HG02610 (cell line): ENCODE results near the gene URI1.
"Not testable (repeated sequence)": the region's sequence is repeated elsewhere in the genome, so short reads cannot be mapped to it uniquely, and the experiment has no call there.

Source experiments
- ATAC-seq: cut with Tn5 transposase; IDR thresholded peaks from one replicate; pipeline ENCODE4 v1.9.1; 2021; ENCODE audit warnings: mild to moderate bottlenecking, moderate library complexity; ENCODE audit not compliant: unreplicated experiment

URI1 gene

GRCh38 chr19:30017172-30017571 lies 75.1 kb downstream of the URI1 start:
- ATAC-seq = peak; percentile 92

GRCh38 chr19:30020189-30020588 lies 78.2 kb downstream of the URI1 start:
- ATAC-seq = no peak

DNA sequence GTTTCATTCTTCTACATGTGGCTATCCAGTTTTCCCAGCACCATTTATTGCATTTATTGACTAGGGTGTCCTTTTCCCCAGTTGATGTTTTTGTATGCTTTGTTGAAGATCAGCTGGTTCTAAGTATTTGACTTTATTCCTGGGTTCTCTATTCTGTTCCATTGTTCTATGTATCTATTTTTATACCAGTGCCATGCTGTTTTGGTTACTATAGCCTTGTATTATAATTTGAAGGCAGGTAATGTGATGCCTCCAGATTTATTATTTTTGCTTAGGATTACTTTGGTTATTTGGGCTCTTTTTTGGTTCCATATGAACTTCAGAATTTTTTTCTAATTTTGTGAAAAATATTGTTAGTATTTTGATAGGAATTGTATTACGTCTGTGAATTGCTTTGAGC lies 80.6 kb downstream of the URI1 start:
- ATAC-seq = no peak

- no peak for ATAC-seq
These were observed 81.3 kb downstream of the URI1 start for GRCh38 chr19:30023330-30023729.

- no peak for ATAC-seq
These were observed 82.1 kb downstream of the URI1 start for GRCh38 chr19:30024091-30024490.

- ATAC-seq = no peak
These were observed 84.9 kb downstream of the URI1 start for GRCh38 chr19:30026933-30027332.

DNA sequence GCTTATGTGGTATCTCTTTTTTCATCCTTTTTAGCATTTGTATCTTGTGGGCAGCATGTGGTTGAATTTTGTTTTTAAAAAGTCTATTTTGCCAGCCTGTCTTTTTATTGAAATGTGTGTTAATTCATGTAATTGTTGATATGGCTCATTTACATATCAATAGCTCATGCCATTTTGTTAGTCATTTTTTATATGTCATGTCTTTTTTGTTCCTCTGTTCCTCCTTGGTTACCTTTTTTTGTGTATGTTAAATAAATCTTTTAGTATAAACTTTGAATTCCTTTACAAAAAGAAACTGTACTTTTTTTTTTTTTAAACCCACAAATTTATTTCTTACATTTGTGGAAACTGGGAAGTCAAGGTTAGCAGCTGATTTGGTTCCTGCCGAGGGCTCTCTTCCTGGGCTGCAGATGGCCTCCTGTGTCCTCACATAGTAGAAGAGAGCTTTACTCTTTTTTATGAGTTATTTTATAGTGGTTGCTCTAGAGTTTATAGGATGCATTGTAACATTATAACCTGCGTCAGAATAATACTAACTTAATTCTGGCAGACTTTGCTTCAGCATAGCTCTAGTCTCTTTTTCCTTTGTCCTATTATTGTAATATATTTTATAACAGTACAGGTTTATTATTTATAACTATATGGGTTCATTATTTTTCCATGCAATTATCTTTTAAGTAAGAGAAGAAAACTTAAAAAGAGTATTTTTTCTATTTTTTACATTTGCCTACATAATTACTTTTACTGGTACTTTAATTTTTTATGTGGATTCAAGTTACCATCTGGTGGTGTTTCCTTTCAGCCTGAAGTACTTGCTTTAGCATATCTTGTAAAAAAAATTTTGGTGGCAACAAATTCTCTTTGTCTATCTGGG lies 86.3 kb downstream of the URI1 start:
- no peak for ATAC-seq

GRCh38 chr19:30028992-30029343 lies 86.9 kb downstream of the URI1 start:
- ATAC-seq = no peak

GRCh38 chr19:30029721-30030510 lies 87.9 kb downstream of the URI1 start:
- peak; percentile 90 for ATAC-seq

DNA sequence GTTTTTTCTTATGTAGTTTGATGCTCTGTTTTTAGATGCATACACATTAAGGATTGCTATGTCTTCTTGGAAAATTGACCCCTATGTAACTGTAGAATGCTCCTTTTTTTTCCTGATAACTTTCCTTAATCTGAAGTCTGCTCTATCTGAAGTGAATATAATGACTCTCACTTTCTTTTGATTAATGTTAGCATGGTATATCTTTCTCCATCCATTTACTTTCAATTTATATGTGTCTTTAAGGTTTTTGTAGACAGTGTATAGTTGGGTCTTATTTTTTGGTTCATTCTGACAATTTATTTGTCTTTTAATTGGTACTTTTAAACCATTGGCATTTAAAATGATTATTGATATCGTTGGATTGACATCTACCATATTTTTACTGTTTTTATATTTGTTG lies 92.3 kb downstream of the URI1 start:
- no peak for ATAC-seq

DNA sequence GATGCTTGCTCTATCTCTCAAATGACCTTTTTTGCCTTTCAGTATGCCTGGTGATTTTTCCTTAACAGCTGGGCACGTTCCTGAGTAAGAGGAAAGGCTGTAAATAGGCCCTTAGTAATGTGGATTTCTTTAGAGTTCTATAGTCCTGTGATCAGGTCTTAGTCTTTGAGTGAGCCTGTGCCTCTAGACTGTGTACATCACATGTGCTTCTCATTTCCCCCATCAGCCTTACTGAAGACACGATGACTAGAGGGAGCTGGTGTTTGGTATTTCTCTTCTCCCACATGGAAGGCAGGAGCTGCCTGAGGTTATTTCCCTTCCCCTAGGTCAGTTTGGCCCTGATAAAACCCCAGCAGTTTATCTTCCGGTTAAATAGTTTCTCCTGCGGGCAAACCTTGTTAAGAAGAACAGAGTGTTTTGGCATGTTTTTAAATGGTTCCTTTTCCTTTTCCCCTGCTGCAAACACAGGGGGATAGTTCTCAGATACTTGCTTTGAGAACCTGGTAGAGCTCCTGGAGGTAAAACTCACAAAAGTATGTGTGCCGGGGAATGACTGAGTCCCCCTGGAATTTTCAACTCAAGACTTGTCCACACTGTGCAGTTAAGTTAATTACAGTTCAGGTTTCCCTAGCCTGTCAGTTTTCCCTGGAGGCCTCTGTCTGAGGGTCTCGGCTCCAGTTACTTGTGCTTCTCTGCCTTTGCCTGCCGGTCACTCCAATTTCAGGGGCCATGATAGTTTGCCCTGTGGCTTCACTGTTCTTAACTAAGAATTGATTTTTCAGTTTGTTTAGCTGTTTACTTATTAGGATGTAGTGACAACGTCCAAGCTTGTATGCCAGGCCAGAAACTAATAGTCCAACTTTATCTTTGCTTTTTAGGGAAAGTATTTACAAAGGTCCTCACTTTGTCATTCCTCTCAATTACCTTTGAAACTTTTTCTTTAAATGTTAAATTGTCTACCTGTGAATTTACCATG lies 94.4 kb downstream of the URI1 start:
- ATAC-seq = no peak

- ATAC-seq = no peak
These were observed 95.8 kb downstream of the URI1 start for GRCh38 chr19:30037835-30038234.

- ATAC-seq = not testable (repeated sequence)
These were observed 99.9 kb downstream of the URI1 start for GRCh38 chr19:30041931-30042330.

GRCh38 chr19:30043008-30043407 lies 101.0 kb downstream of the URI1 start:
- ATAC-seq = not testable (repeated sequence)

- ATAC-seq = no peak
These were observed 102.5 kb downstream of the URI1 start for GRCh38 chr19:30044273-30045248.

DNA sequence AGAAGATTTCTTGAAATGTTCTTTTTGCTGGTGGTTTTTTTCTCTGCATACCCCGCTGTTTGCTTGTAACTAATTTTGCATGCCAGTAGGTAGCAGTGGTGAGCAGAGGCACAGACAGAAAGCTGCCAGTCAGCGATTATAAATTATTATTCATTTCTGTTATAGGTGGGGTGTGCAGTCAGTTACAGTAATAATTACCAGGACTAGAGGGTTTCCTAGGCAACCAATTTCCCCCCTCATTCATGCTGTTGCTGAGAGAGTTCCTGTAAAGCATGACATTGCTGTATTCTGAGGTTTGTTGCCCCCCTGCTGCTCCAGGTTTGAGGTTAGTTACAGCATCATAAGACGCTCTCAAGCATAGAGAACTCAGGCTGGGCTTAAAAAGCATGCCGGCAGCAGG lies 104.5 kb downstream of the URI1 start:
- ATAC-seq = peak; percentile 85

DNA sequence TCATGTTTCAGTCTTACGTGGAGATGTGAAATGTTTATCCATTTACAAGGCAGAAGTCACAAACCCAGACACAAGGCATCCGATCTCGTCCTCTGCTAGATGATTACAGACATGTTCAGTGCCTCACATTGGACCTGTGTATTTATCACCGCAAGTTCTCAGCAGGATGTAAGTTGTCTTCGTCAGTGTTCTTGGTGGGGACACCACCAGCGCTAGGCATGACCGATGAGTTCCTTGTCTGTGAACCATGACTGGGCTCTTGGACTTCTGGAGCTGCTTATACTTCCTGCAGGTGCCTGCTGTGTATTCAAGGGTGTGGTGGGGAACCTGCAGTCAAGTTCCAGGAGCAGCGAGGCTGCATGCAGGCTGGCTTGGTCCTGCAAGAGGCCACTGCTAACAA lies 105.4 kb downstream of the URI1 start:
- no peak for ATAC-seq

GRCh38 chr19:30049226-30049625 lies 107.2 kb downstream of the URI1 start:
- ATAC-seq = no peak

- no peak for ATAC-seq
These were observed 108.0 kb downstream of the URI1 start for GRCh38 chr19:30049846-30050667.
